Mammary epithelial cell (primary cell): ENCODE data around the gene NXNL2.

Experiments used
- EZH2 ChIP-seq: IDR thresholded peaks from 2 replicates; pipeline ENCODE4 v1.6.1; 2012; ENCODE audit warnings: low read length, inconsistent platforms, borderline replicate concordance
- TF ChIP-seq, protein P1 (sequence below), 2 donors: IDR thresholded peaks in 1 of 2; conservative IDR thresholded peaks in 1 of 2; 2 replicates each; pipeline ENCODE4 v1.5.1; 2011 to 2012; ENCODE audit warnings: inconsistent platforms in 2 of 2, low read length in 2 of 2, mild to moderate bottlenecking in 2 of 2, control low read depth in 1 of 2, low read depth in 1 of 2; ENCODE audit not compliant: insufficient read depth in 1 of 2; ENCODE audit errors: extremely low read depth in 1 of 2

DNA sequence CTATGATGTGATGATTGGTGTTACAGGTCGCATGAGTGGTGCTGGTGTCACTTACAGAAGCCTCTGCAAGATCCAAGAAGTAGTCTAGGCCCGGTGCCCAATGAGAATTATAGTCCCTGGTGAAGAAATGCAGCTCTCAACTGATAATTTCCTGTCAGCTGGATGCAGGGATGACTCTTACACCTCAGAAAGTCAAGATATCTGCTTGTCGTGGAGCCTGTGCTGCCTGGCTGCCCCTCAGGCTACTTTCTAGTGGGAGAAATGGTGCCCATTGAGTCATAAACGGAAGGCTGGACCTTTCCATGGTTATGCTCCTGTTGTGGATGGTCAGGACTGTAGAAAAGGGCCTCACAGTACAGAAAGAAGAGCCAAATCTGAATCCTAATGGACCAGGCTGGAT is 46.8 kb upstream of the NXNL2 start:
- TF ChIP-seq, protein P1, sequence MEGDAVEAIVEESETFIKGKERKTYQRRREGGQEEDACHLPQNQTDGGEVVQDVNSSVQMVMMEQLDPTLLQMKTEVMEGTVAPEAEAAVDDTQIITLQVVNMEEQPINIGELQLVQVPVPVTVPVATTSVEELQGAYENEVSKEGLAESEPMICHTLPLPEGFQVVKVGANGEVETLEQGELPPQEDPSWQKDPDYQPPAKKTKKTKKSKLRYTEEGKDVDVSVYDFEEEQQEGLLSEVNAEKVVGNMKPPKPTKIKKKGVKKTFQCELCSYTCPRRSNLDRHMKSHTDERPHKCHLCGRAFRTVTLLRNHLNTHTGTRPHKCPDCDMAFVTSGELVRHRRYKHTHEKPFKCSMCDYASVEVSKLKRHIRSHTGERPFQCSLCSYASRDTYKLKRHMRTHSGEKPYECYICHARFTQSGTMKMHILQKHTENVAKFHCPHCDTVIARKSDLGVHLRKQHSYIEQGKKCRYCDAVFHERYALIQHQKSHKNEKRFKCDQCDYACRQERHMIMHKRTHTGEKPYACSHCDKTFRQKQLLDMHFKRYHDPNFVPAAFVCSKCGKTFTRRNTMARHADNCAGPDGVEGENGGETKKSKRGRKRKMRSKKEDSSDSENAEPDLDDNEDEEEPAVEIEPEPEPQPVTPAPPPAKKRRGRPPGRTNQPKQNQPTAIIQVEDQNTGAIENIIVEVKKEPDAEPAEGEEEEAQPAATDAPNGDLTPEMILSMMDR (conservative IDR thresholded peaks at IDR 0.05 in 1 of 2, IDR thresholded peaks at IDR 0.05 in 1 of 2; ENCODE audit: extremely low read depth in 1 of 2, insufficient read depth in 1 of 2, low read depth in 1 of 2, low read length in 2 of 2): no peak
- no peak for TF ChIP-seq EZH2
